Measurements from ENCODE around the gene MYD88. TPM values are rescaled to one million over a fixed set of nuclear protein-coding genes. Genes with fewer than 3 reads are reported as not detected.

MYD88 gene
- total RNA-seq, 1 donor from 2014 or later: 45.9 TPM

GRCh38 chr3:38163841-38164642 is 25.6 kb downstream of the MYD88 start:
- intact Hi-C loops (cut with DNase I): loop anchor here (1.0 kb wide), 1 partner anchor 25 kb away; no protein-coding TSS in a partner anchor
- H3K36me3 ChIP-seq: no peaks in the 10 kb centered on the region
- H3K4me1 ChIP-seq: peaks cover 40% of the 10 kb centered on the region

GRCh38 chr3:38164643-38164951 is 26.1 kb downstream of the MYD88 start:
- no peaks in the 10 kb centered on the region for H3K27me3 ChIP-seq
- TF ChIP-seq, protein P1, sequence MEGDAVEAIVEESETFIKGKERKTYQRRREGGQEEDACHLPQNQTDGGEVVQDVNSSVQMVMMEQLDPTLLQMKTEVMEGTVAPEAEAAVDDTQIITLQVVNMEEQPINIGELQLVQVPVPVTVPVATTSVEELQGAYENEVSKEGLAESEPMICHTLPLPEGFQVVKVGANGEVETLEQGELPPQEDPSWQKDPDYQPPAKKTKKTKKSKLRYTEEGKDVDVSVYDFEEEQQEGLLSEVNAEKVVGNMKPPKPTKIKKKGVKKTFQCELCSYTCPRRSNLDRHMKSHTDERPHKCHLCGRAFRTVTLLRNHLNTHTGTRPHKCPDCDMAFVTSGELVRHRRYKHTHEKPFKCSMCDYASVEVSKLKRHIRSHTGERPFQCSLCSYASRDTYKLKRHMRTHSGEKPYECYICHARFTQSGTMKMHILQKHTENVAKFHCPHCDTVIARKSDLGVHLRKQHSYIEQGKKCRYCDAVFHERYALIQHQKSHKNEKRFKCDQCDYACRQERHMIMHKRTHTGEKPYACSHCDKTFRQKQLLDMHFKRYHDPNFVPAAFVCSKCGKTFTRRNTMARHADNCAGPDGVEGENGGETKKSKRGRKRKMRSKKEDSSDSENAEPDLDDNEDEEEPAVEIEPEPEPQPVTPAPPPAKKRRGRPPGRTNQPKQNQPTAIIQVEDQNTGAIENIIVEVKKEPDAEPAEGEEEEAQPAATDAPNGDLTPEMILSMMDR (IDR thresholded peaks at IDR 0.05): no peak
- TF ChIP-seq POLR2AphosphoS5 (IDR thresholded peaks at IDR 0.05; ENCODE audit: insufficient read depth in 1 of 2, low read depth in 1 of 2) (no peak), POLR2A (IDR thresholded peaks at IDR 0.05) (no peak)
- H3K4me1 ChIP-seq: peaks cover 44% of the 10 kb centered on the region
- no peaks in the 10 kb centered on the region for H3K9me3 ChIP-seq
- peak overlapping the region; percentile 82 to 97 for H3K4me3 ChIP-seq
- H3K36me3 ChIP-seq: no peaks in the 10 kb centered on the region
- intact Hi-C loops (cut with DNase I): loop anchor here (1.0 kb wide), 1 partner anchor 25 kb away; no protein-coding TSS in a partner anchor
- peak overlapping the region; percentile 98 for H3K27ac ChIP-seq
- DNase-seq (ENCODE audit: extremely low spot score in 2 of 2): no peak

More at GRCh38 chr3:38163841-38164642, 25.6 kb downstream of the MYD88 start:
- Histone ChIP-seq H3K27me3 (no peaks in the 10 kb centered on the region), H3K27ac (peak overlapping the region; percentile 98), H3K4me3 (peak overlapping the region; percentile 82 to 97), H3K9me3 (no peaks in the 10 kb centered on the region)
- TF ChIP-seq, protein P1 (IDR thresholded peaks at IDR 0.05): no peak
- no peak for TF ChIP-seq POLR2A (IDR thresholded peaks at IDR 0.05)
- no peak for TF ChIP-seq POLR2AphosphoS5 (IDR thresholded peaks at IDR 0.05; ENCODE audit: insufficient read depth in 1 of 2, low read depth in 1 of 2)
- DNase-seq (ENCODE audit: extremely low spot score in 2 of 2): no peak

DNA sequence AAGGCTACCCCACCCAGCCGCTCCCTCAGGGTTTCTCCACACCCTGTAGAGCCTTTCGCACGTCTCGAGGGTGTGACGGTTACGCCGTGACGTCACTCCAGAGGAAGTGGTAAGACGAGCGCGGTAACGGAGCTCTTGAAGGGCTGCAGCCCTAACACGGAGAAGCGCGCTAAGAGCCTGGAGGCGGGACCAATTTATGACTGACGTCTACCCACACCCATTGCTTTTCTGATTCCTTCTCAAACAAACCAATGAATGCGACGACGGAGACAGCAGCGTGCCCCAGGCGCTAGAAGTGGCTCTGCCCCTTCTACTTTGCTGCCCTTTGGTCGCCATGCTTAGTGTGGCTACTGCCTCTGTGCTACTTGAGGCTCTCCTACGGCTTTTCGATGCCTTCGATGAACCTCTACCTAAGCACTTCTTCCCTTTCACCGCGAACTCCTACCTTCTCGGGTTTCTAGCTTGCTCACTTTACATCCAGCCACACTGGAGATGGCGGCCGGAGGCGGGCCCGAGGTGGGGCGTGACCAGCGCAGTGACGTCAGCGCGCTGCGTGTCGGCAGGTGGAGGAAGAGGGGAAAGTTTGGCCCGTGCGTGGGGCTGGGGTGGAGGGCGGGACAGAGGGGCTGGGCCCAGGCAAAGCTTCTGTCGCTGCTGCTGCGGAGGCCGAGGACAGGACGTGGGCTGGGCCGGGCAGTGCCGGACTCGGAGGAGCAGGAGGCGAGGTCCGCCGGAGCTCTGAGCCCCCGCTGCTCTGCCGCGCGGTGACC is 26.7 kb downstream of the MYD88 start, which contains the start of gene OXSR1:
Gene OXSR1 (plus strand): TSS at position 586 of the 770 bp plus-strand sequence. CDS start 340 bp downstream, outside the sequence.
- H3K4me3 ChIP-seq: peak within 1 kb of the TSS; percentile 82 to 97
- H3K9me3 ChIP-seq: no peaks in the 10 kb centered on the region
- TF ChIP-seq, protein P1 (IDR thresholded peaks at IDR 0.05): no peak
- peak in 1 of 2 donors; percentile 87 for TF ChIP-seq POLR2A (IDR thresholded peaks at IDR 0.05)
- TF ChIP-seq POLR2AphosphoS5 (IDR thresholded peaks at IDR 0.05; ENCODE audit: insufficient read depth in 1 of 2, low read depth in 1 of 2): peak; percentile 89 to 94
- H3K4me1 ChIP-seq: peaks cover 44% of the 10 kb centered on the region
- H3K27ac ChIP-seq: peak within 1 kb of the TSS; percentile 98
- no peaks in the 10 kb centered on the region for H3K36me3 ChIP-seq
- intact Hi-C loops (cut with DNase I): loop anchor here (1.0 kb wide), 1 partner anchor 26 kb away; no protein-coding TSS in a partner anchor
- H3K27me3 ChIP-seq: no peaks in the 10 kb centered on the region
- peak in 1 of 2 donors; percentile 100 for DNase-seq (ENCODE audit: extremely low spot score in 2 of 2)

GRCh38 chr3:38165722-38166387 is 27.4 kb downstream of the MYD88 start:
- intact Hi-C loops (cut with DNase I): no loop called here
- Histone ChIP-seq H3K27ac (peak overlapping the region; percentile 98), H3K4me1 (peaks cover 44% of the 10 kb centered on the region), H3K27me3 (no peaks in the 10 kb centered on the region), H3K36me3 (no peaks in the 10 kb centered on the region), H3K9me3 (no peaks in the 10 kb centered on the region), H3K4me3 (peak overlapping the region; percentile 82 to 97)
- TF ChIP-seq POLR2A (IDR thresholded peaks at IDR 0.05) (no peak), POLR2AphosphoS5 (IDR thresholded peaks at IDR 0.05; ENCODE audit: insufficient read depth in 1 of 2, low read depth in 1 of 2) (no peak)
- TF ChIP-seq, protein P1 (IDR thresholded peaks at IDR 0.05): no peak
- DNase-seq (ENCODE audit: extremely low spot score in 2 of 2): no peak

All from vagina (tissue), 2 donors.